Psoas muscle (tissue), 8 donors: Measurements from ENCODE around the gene CDCA7L. TPM values are rescaled to one million over a fixed set of nuclear protein-coding genes. Genes with fewer than 3 reads are reported as not detected.
"Not testable (repeated sequence)": the region's sequence is repeated elsewhere in the genome, so short reads cannot be mapped to it uniquely, and the experiment has no call there.

ENCODE experiments used
- ATAC-seq, 4 donors: fragments of 200-7000 bp; cut with Tn5 transposase; one replicate each; pipeline ENCODE4 v1.9.1; 2020; ENCODE audit warnings: moderate library complexity in 3 of 4, mild to moderate bottlenecking in 2 of 4
- DNase-seq, 2 donors: peaks; one replicate each; pipeline ENCODE4 v3.0.0-alpha.2; 2020
- H3K27ac ChIP-seq: fragments of 200-600 bp; one replicate; pipeline ENCODE4 v1.8.0; 2022
- H3K27me3 ChIP-seq, 3 donors: fragments of 200-600 bp in 1 of 3; one replicate each; pipeline versions ENCODE4 v1.6.1 to v1.8.0; 2013 to 2022; ENCODE audit warnings: low read length in 2 of 3, mild to moderate bottlenecking in 2 of 3, moderate library complexity in 1 of 3; ENCODE audit not compliant: insufficient read depth in 3 of 3
- H3K36me3 ChIP-seq, 2 donors: fragments of 200-600 bp in 1 of 2; one replicate each; pipeline versions ENCODE4 v1.6.1 to v1.8.0; 2013 to 2022; ENCODE audit warnings: low read depth in 1 of 2, mild to moderate bottlenecking in 1 of 2, moderate library complexity in 1 of 2; ENCODE audit not compliant: insufficient read depth in 1 of 2
- H3K4me1 ChIP-seq: fragments of 200-600 bp; one replicate; pipeline ENCODE4 v1.8.0; 2022
- H3K4me3 ChIP-seq: fragments of 200-600 bp; one replicate; pipeline ENCODE4 v1.8.0; 2022; ENCODE audit warnings: mild to moderate bottlenecking
- H3K9me3 ChIP-seq: fragments of 200-600 bp; one replicate; pipeline ENCODE4 v1.8.0; 2022
- WGBS, 3 donors: extraction: QIAGEN DNeasy Blood & Tissue Kit; methylation state at CpG; one replicate each; pipeline versions ENCODE4 v1.1.6 to v1.1.7; 2013; 5-methylcytosine and 5-hydroxymethylcytosine counted together
- intact Hi-C, 2 donors: fragments of 100-400 bp; cut with DNase I; formaldehyde crosslinking; loops; one replicate each; pipeline versions ENCODE4 v1.11.0 to v1.14.2; 2022
- polyA plus RNA-seq, 3 donors: library from polyadenylated mRNA; stranded (reverse); fragments of 200-250 nt; gene quantifications; one replicate each; pipeline ENCODE4 v1.2.3, GENCODE V29; 2013
- total RNA-seq, 4 donors: library from RNA; stranded (reverse); fragmentation: NEBNext Ultra II Directional in 2 of 4; extraction: Animal tissue kit (Norgen Biotek cat#: 25700) in 2 of 4; gene quantifications; one replicate each; pipeline versions ENCODE4 v1.2.1 to v1.2.4, GENCODE V29; 2021 to 2023
- TF ChIP-seq, protein P1 (sequence below): fragments of 200-600 bp; IDR thresholded peaks from one replicate; pipeline ENCODE4 v1.8.0; 2022; ENCODE audit warnings: antibody characterized with exemption
- donor health status: healthy with polysubstance abuse.
- donor health status: DM: no; HTN: no; CAD: no; lungs with moderate emphysema.
- donor health status: Bipolar disorder and iron deficiency.
- donor health status: healthy.
- donor health status: DM: yes; HTN: yes; CAD: no.
- donor health status: DM: no; HTN: no; CAD: no.
- donor health status: DM: no; HTN: no; CAD: no.
- donor health status: DM: yes; HTN: yes; CAD: no.

Gene CDCA7L
- total and polyA plus RNA-seq, 7 donors: 1.3 to 3.3 (median 2.2) TPM

DNA sequence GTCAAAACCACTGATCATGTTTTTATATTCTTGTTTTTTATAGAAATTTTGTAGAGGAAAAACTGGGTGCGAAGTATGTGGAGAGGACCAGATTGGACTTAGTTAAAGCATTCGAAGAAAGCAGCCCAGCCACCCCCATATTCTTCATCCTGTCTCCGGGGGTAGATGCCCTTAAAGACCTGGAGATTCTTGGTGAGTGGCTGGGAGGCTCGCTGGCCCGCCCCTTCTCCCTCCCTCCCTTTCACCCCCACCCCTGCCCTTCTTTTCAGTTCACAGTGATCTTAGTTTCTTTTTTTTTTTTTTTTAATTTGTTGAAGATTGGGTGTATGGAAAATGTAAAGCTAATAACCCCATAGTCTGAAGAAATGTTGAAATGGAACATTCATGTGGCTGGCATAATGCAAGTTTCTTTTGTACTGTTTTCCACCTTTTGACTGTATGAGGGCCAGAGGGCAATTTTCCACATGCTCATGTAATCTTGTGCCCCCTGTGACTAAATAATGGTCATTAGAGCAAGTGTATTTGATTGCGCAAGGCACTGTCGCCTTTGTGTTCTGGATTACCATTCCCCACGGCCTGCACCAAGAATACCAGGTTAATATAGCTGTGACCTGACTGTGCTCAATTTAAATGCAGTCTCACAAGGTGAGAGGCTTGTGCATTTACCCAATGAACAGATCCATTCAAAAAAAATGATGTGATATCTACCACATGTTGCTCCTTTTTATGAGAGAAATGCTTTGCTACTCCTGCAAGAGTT is 77.7 kb downstream of the CDCA7L start:
- ATAC-seq (no peak), DNase-seq (no peak)
- TF ChIP-seq, protein P1, sequence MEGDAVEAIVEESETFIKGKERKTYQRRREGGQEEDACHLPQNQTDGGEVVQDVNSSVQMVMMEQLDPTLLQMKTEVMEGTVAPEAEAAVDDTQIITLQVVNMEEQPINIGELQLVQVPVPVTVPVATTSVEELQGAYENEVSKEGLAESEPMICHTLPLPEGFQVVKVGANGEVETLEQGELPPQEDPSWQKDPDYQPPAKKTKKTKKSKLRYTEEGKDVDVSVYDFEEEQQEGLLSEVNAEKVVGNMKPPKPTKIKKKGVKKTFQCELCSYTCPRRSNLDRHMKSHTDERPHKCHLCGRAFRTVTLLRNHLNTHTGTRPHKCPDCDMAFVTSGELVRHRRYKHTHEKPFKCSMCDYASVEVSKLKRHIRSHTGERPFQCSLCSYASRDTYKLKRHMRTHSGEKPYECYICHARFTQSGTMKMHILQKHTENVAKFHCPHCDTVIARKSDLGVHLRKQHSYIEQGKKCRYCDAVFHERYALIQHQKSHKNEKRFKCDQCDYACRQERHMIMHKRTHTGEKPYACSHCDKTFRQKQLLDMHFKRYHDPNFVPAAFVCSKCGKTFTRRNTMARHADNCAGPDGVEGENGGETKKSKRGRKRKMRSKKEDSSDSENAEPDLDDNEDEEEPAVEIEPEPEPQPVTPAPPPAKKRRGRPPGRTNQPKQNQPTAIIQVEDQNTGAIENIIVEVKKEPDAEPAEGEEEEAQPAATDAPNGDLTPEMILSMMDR: no peak
- H3K27ac ChIP-seq: no peak overlapping the region
- H3K9me3 ChIP-seq: no peaks in the 10 kb centered on the region
- no peaks in the 10 kb centered on the region for H3K27me3 ChIP-seq
- 62 to 76% (median 66%) methylated on average over 8 of the region's 8 CpGs for WGBS, 3 donors
- no peak overlapping the region for H3K4me3 ChIP-seq
- no peaks in the 10 kb centered on the region for H3K4me1 ChIP-seq
- intact Hi-C loops: no loop called here
- no peaks in the 10 kb centered on the region for H3K36me3 ChIP-seq

GRCh38 chr7:21867226-21867625 is 78.5 kb downstream of the CDCA7L start:
- Histone ChIP-seq H3K4me3 (no peak overlapping the region), H3K27ac (no peak overlapping the region), H3K36me3 (no peaks in the 10 kb centered on the region), H3K27me3 (no peaks in the 10 kb centered on the region), H3K4me1 (no peaks in the 10 kb centered on the region), H3K9me3 (no peaks in the 10 kb centered on the region)
- DNase-seq: no peak
- intact Hi-C loops: no loop called here
- TF ChIP-seq, protein P1: no peak
- ATAC-seq: no peak

GRCh38 chr7:21866731-21867130 is 79.0 kb downstream of the CDCA7L start:
- no peak for ATAC-seq
- 30 to 66% (median 44%) methylated on average over 1 of the region's 1 CpG for WGBS, 3 donors
- H3K4me3 ChIP-seq: no peak overlapping the region

DNA sequence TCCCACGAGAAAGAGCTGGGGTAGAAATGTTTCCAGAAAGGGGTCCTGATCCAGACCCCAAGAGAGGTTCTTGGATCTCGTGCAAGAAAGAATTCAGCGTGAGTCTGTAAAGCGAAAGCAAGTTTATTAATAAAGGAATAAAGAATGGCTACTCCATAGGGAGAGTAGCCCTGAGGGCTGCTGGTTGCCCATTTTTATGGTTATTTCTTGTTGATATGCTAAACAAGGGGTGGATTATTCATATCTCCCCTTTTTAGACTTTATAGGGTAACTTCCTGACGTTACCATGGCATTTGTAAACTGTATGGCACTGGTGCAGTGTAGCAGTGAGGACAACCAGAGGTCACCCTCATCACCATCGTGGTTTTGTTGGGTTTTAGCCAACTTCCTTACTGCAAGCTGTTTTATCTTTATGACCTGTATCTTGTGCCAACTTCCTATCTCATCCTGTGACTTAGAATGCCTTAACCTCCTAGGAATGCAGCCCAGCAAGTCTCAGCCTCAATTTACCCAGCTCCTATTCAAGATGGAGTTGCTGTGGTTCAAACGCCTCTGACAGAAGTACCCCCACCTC is 80.0 kb downstream of the CDCA7L start:
- ATAC-seq, intact Hi-C loops, H3K36me3 ChIP-seq, DNase-seq, H3K4me1 ChIP-seq, H3K27ac ChIP-seq, H3K27me3 ChIP-seq, H3K9me3 ChIP-seq, H3K4me3 ChIP-seq: not testable (repeated sequence)
- 62 to 69% (median 65%) methylated on average over 7 of the region's 7 CpGs for WGBS, 3 donors

More at GRCh38 chr7:21866731-21867130, 79.0 kb downstream of the CDCA7L start:
- H3K4me1 ChIP-seq: no peaks in the 10 kb centered on the region
- no peaks in the 10 kb centered on the region for H3K27me3 ChIP-seq
- H3K27ac ChIP-seq: no peak overlapping the region
- no peaks in the 10 kb centered on the region for H3K36me3 ChIP-seq
- no peak for DNase-seq
- intact Hi-C loops: no loop called here
- TF ChIP-seq, protein P1: no peak
- H3K9me3 ChIP-seq: no peaks in the 10 kb centered on the region

DNA sequence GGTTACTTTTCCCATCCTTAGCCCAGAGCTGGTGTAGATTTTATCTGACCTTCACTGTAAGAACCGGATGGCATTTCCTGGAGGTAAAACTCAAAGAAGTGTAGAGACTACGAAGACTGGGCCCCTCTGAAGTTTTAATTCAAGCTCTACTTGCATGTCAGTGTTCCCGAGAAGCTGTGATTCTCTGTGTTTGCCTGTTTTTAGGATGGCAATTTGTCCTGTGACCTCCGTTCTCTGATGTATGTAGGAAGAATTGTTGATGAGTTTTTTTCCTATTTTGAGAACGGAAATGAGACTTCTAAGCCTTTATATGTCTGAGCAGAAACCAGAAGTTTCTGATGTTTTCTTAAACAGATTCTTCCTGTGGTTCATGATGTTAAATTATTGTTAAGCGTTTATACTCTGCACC is 94.1 kb downstream of the CDCA7L start:
- TF ChIP-seq, protein P1: no peak
- no peak for DNase-seq
- no peak for ATAC-seq
- intact Hi-C loops: no loop called here
- Histone ChIP-seq H3K36me3 (no peaks in the 10 kb centered on the region), H3K9me3 (no peaks in the 10 kb centered on the region), H3K4me1 (no peaks in the 10 kb centered on the region), H3K27me3 (no peaks in the 10 kb centered on the region), H3K27ac (no peak overlapping the region), H3K4me3 (no peak overlapping the region)
- WGBS, 3 donors: 60 to 69% (median 64%) methylated on average over 6 of the region's 6 CpGs
